Measurements from ENCODE around the gene SYT13. TPM values are rescaled to one million over a fixed set of nuclear protein-coding genes. Genes with fewer than 3 reads are reported as not detected.

SYT13 gene
- total and polyA plus RNA-seq, 2 experiments from 2014 or later: 1.7 to 11.5 TPM

DNA sequence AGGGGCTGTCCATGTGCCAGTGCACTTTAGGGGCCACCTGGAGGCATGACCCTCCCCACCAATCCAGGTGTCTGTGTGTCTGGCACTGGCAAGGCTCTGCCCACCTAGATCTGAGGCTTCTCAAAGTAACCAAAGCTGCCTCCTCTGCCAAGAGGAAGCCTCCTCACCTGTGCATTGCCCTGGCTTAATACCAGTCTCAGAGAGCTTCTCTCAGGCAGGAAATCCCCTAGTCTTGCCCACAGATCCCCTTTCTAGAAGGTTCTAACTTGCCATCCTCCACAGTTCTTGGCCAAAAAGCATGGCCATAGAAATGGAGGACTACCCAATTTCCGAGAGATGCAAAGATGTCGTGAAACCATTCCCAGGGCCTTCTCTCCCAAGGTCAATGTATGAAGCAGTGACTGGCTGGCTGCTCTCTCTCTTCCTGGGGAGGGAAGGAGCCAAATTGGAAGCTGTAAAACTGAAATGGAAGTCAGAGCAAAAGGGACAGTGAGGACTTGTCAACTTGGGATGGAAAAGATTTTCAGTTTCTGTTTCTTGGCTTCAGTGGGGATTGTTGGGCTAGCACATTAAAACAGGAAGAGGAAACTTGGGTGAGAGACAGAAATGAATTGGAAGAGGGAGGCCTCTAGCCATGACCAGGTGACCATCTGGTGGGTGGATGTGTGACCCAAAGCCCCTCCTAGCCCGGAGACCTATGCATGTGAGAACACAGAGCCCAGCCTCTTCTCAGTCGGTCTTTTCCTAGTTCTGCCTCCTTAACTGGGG is 70.9 kb downstream of the SYT13 start:
- H3K27ac ChIP-seq: no peak overlapping the region
- H3K79me2 ChIP-seq: no peaks in the 10 kb centered on the region
- H4K20me1 ChIP-seq (ENCODE audit: insufficient read depth, poor library complexity, severe bottlenecking): no peaks in the 10 kb centered on the region
- no peaks in the 10 kb centered on the region for H3K9me3 ChIP-seq (ENCODE audit: low read depth)
- no peak for DNase-seq (ENCODE audit: low spot score)
- H3K36me3 ChIP-seq (replicated peaks; ENCODE audit: insufficient read depth, low read depth): no peaks in the 10 kb centered on the region
- no peaks in the 10 kb centered on the region for H3K27me3 ChIP-seq
- no peak overlapping the region for H2AFZ ChIP-seq
- H3K4me3 ChIP-seq: no peak overlapping the region
- no peak overlapping the region for H3K4me2 ChIP-seq
- TF ChIP-seq EZH2phosphoT487 (IDR thresholded peaks at IDR 0.05; ENCODE audit: low read depth, severe bottlenecking, unreplicated experiment) (no peak), CTCF (IDR thresholded peaks at IDR 0.05; ENCODE audit: poor library complexity) (no peak), EZH2 (IDR thresholded peaks at IDR 0.05; ENCODE audit: borderline replicate concordance) (no peak)
- H3K4me1 ChIP-seq (ENCODE audit: insufficient read depth): peaks cover 10% of the 10 kb centered on the region
- H3K9me2 ChIP-seq (replicated peaks; ENCODE audit: insufficient read depth): no peaks in the 10 kb centered on the region
- WGBS (ENCODE audit: low lambda C conversion rate, missing lambda C conversion rate): 95% methylated on average over 4 of the region's 4 CpGs

DNA sequence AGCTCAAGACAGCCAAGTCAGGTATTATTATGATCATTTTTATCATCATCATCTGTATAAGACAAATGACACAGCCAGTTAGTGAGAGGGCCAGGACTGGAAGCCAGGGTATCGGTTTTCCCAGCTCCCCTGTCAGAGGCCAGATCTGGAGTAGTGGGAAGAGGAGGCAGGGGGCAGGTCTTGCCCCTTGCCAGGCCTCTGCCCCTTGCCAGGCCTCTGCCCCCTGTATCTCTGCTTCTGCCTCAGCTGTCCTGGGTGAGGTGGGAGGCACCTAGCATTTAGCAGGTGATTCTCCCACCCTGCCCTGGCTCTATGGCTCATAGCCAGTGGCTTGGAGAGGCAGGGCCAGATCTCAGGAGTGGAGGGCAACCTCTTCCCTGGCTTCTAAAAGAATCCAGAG is 72.4 kb downstream of the SYT13 start:
- Histone ChIP-seq H3K36me3 (replicated peaks; ENCODE audit: insufficient read depth, low read depth) (no peaks in the 10 kb centered on the region), H3K9me3 (ENCODE audit: low read depth) (no peaks in the 10 kb centered on the region), H3K4me2 (no peak overlapping the region), H3K4me3 (no peak overlapping the region), H3K79me2 (no peaks in the 10 kb centered on the region), H4K20me1 (ENCODE audit: insufficient read depth, poor library complexity, severe bottlenecking) (no peaks in the 10 kb centered on the region), H3K4me1 (ENCODE audit: insufficient read depth) (peaks cover 22% of the 10 kb centered on the region), H3K27me3 (no peaks in the 10 kb centered on the region), H3K27ac (no peak overlapping the region), H2AFZ (no peak overlapping the region), H3K9me2 (replicated peaks; ENCODE audit: insufficient read depth) (no peaks in the 10 kb centered on the region)
- DNase-seq (ENCODE audit: low spot score): no peak
- TF ChIP-seq CTCF (IDR thresholded peaks at IDR 0.05; ENCODE audit: poor library complexity): no peak
- no peak for TF ChIP-seq EZH2 (IDR thresholded peaks at IDR 0.05; ENCODE audit: borderline replicate concordance)
- no peak for TF ChIP-seq EZH2phosphoT487 (IDR thresholded peaks at IDR 0.05; ENCODE audit: low read depth, severe bottlenecking, unreplicated experiment)
- WGBS (ENCODE audit: low lambda C conversion rate, missing lambda C conversion rate): 91% methylated on average over 1 of the region's 1 CpG

GRCh38 chr11:45213316-45213665 is 72.8 kb downstream of the SYT13 start:
- TF ChIP-seq EZH2 (IDR thresholded peaks at IDR 0.05; ENCODE audit: borderline replicate concordance) (no peak), CTCF (IDR thresholded peaks at IDR 0.05; ENCODE audit: poor library complexity) (peak; percentile 0)

More at GRCh38 chr11:45213316-45213665, 72.8 kb downstream of the SYT13 start:
- WGBS (ENCODE audit: low lambda C conversion rate, missing lambda C conversion rate): 98% methylated on average over 12 of the region's 12 CpGs
- Histone ChIP-seq H2AFZ (no peak overlapping the region), H3K36me3 (replicated peaks; ENCODE audit: insufficient read depth, low read depth) (no peaks in the 10 kb centered on the region), H3K4me3 (no peak overlapping the region), H3K79me2 (no peaks in the 10 kb centered on the region), H3K27ac (no peak overlapping the region), H3K9me3 (ENCODE audit: low read depth) (no peaks in the 10 kb centered on the region), H3K4me1 (ENCODE audit: insufficient read depth) (peaks cover 26% of the 10 kb centered on the region), H3K27me3 (no peaks in the 10 kb centered on the region), H3K4me2 (no peak overlapping the region), H4K20me1 (ENCODE audit: insufficient read depth, poor library complexity, severe bottlenecking) (no peaks in the 10 kb centered on the region), H3K9me2 (replicated peaks; ENCODE audit: insufficient read depth) (no peaks in the 10 kb centered on the region)
- no peak for DNase-seq (ENCODE audit: low spot score)
